Activated T-helper 17 cell treated with anti-CD3 and anti-CD28 coated beads, Interleukin-2, amount 50 U/mL, for 72 hours (primary cell): ENCODE results near the gene RCOR1. TPM values are rescaled to one million over a fixed set of nuclear protein-coding genes. Genes with fewer than 3 reads are reported as not detected.
A peak's percentile ranks its signal among the peaks of the same experiment; 100 is the strongest.

Experiments used
- ATAC-seq: fragments of 150-1000 bp; cut with Tn5 transposase; replicated peaks from 2 replicates; pipeline ENCODE4 v1.10.0; 2021; ENCODE audit warnings: mild to moderate bottlenecking, moderate library complexity
- H3K27ac Mint-ChIP-seq: one replicate; pipeline ENCODE4 v1.8.0; 2022; ENCODE audit warnings: mixed read lengths
- H3K27me3 Mint-ChIP-seq: one replicate; pipeline ENCODE4 v1.8.0; 2022; ENCODE audit warnings: mixed read lengths
- H3K36me3 Mint-ChIP-seq: one replicate; pipeline ENCODE4 v1.8.0; 2022; ENCODE audit warnings: low read depth, mild to moderate bottlenecking, mixed read lengths
- H3K4me1 Mint-ChIP-seq: one replicate; pipeline ENCODE4 v1.8.0; 2022; ENCODE audit warnings: mixed read lengths
- H3K4me3 Mint-ChIP-seq: one replicate; pipeline ENCODE4 v1.8.0; 2022; ENCODE audit warnings: mild to moderate bottlenecking, mixed read lengths
- H3K9me3 Mint-ChIP-seq: one replicate; pipeline ENCODE4 v1.8.0; 2022; ENCODE audit warnings: mixed read lengths
- total RNA-seq, 2 donors: library from RNA; stranded (reverse); gene quantifications; one replicate each; pipeline ENCODE4 v1.2.3, GENCODE V29; 2022

The RCOR1 gene
- total RNA-seq, 2 donors from 2014 or later, result 16.4 to 23.6 TPM

DNA sequence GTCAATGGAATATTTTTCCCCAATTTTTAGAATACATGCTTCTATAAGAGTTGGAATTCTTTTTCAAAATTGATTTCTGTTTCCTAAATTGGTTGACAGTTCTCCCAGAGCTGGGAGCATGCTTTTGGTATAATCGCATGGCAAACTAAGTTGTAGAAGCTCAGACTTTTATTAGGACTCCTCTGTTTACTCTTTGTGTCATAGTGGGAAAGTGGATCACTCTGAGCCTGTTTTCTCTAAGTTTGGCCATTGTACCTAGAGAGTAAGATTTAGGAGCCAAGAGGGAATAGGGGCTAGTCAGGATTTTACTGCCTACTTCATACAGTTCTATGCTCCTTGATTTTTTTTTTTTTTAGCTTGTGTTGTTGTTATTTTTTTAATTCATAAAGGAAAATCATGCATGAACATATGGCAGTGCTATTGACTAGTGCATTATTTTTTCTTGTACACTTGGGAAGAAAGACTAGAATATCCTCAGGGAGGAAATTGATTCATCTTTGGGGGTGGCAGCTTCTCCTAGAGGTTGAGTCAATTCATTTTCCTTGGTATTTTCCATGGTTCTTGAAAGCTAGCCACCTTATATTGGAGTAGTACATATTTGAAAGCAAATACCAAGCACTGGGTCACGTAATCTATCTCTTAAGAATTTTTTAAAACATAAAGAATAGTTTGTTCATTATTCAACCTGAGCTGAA lies 107.1 kb downstream of the RCOR1 start:
- Mint-ChIP-seq H3K27ac (no peak overlapping the region), H3K36me3 (peaks cover 31% of the 10 kb centered on the region)

DNA sequence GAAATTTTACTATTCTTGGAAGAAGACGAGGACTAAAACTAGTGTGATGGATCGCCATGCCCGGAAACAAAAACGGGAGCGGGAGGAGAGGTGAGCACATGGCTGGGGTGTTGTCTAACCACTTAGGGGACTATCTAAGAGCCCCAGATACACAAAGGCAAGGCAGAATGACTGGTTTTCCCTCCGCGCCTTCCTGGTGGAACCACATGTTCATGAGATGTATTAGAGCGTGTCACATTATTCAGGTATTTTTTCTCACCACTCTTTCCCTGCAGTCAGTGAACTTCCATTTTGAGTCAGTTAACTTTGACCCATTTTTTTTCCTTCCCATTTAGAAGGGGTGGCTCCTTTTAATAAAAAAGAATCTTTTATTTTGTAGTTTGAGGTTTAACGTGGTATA lies 116.0 kb downstream of the RCOR1 start:
- no peak overlapping the region for H3K4me3 Mint-ChIP-seq
- H3K36me3 Mint-ChIP-seq, result peaks cover 49% of the 10 kb centered on the region
- H3K4me1 Mint-ChIP-seq, result no peaks in the 10 kb centered on the region
- H3K27ac Mint-ChIP-seq, result no peak overlapping the region
- H3K9me3 Mint-ChIP-seq, result no peaks in the 10 kb centered on the region
- ATAC-seq, result no peak
- H3K27me3 Mint-ChIP-seq, result no peaks in the 10 kb centered on the region

More for the DNA sequence above, 107.1 kb downstream of the RCOR1 start:
- H3K4me3 Mint-ChIP-seq, result no peak overlapping the region
- H3K4me1 Mint-ChIP-seq, result peaks cover 21% of the 10 kb centered on the region
- peaks cover 5% of the 10 kb centered on the region for H3K9me3 Mint-ChIP-seq
- no peak for ATAC-seq
- H3K27me3 Mint-ChIP-seq, result no peaks in the 10 kb centered on the region

GRCh38 chr14:102711207-102711606 lies 118.8 kb downstream of the RCOR1 start:
- Mint-ChIP-seq H3K4me3 (no peak overlapping the region), H3K36me3 (peaks cover 70% of the 10 kb centered on the region), H3K27me3 (no peaks in the 10 kb centered on the region), H3K27ac (no peak overlapping the region), H3K4me1 (no peaks in the 10 kb centered on the region), H3K9me3 (no peaks in the 10 kb centered on the region)
- ATAC-seq, result no peak

- no peak overlapping the region for H3K4me3 Mint-ChIP-seq
- ATAC-seq, result no peak
- no peak overlapping the region for H3K27ac Mint-ChIP-seq
- peaks cover 73% of the 10 kb centered on the region for H3K36me3 Mint-ChIP-seq
- no peaks in the 10 kb centered on the region for H3K27me3 Mint-ChIP-seq
- peaks cover under 1% of the 10 kb centered on the region for H3K4me1 Mint-ChIP-seq
- H3K9me3 Mint-ChIP-seq, result no peaks in the 10 kb centered on the region
Measured at GRCh38 chr14:102711946-102712345, 119.5 kb downstream of the RCOR1 start.

- Mint-ChIP-seq H3K9me3 (no peaks in the 10 kb centered on the region), H3K27ac (peak overlapping the region; percentile 65), H3K4me1 (peaks cover 11% of the 10 kb centered on the region), H3K4me3 (no peak overlapping the region), H3K36me3 (peaks cover 85% of the 10 kb centered on the region), H3K27me3 (no peaks in the 10 kb centered on the region)
- no peak for ATAC-seq
Measured at GRCh38 chr14:102717276-102717675, 124.8 kb downstream of the RCOR1 start.

GRCh38 chr14:102722646-102723045 lies 130.2 kb downstream of the RCOR1 start:
- Mint-ChIP-seq H3K9me3 (no peaks in the 10 kb centered on the region), H3K27ac (no peak overlapping the region), H3K36me3 (peaks cover 100% of the 10 kb centered on the region), H3K4me3 (no peak overlapping the region), H3K27me3 (no peaks in the 10 kb centered on the region), H3K4me1 (peaks cover 3% of the 10 kb centered on the region)
- ATAC-seq, result no peak

GRCh38 chr14:102723650-102724049 lies 131.2 kb downstream of the RCOR1 start:
- no peak overlapping the region for H3K27ac Mint-ChIP-seq
- H3K9me3 Mint-ChIP-seq, result no peaks in the 10 kb centered on the region
- H3K36me3 Mint-ChIP-seq, result peaks cover 100% of the 10 kb centered on the region
- H3K4me3 Mint-ChIP-seq, result no peak overlapping the region
- ATAC-seq, result no peak
- H3K27me3 Mint-ChIP-seq, result no peaks in the 10 kb centered on the region
- H3K4me1 Mint-ChIP-seq, result peaks cover 3% of the 10 kb centered on the region

DNA sequence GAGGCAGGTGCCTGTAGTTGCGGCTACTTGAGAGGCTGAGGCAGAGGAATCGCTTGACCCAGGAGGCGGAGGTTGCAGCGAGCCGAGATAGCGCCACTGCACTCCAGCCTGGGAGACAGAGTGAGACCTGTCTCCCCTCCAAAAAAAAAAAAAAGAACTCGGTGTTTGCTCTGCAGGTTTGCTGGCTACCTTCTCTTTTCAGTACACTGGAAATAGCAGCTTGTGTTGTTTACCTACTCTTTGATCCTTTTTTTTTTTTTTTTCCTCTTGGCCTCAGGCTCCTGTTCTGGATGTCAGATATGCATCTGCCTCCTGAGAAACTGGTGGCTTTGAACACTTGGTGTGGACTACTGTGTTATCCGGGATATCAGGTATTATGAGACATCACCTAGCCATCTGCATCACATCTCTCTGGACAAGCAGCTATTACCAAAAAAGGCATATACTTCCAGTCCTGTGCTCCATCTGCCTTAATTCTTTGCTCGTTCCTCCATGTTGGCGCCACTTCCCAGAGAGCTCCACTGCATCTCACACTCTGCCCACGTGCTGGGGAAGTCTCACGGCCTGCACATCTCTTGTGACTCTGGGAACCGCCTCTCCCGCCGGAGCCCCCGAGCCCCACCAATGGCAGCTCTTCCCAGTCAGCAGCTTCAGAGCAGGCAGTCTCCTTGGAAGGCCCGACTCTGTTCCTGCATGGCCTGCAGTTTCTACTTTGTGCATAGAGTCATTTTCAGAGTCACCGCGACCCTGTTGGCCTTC lies 133.9 kb downstream of the RCOR1 start:
- Mint-ChIP-seq H3K4me1 (no peaks in the 10 kb centered on the region), H3K36me3 (peaks cover 82% of the 10 kb centered on the region), H3K9me3 (no peaks in the 10 kb centered on the region), H3K4me3 (no peak overlapping the region), H3K27ac (peak overlapping the region; percentile 33), H3K27me3 (no peaks in the 10 kb centered on the region)
- no peak for ATAC-seq

DNA sequence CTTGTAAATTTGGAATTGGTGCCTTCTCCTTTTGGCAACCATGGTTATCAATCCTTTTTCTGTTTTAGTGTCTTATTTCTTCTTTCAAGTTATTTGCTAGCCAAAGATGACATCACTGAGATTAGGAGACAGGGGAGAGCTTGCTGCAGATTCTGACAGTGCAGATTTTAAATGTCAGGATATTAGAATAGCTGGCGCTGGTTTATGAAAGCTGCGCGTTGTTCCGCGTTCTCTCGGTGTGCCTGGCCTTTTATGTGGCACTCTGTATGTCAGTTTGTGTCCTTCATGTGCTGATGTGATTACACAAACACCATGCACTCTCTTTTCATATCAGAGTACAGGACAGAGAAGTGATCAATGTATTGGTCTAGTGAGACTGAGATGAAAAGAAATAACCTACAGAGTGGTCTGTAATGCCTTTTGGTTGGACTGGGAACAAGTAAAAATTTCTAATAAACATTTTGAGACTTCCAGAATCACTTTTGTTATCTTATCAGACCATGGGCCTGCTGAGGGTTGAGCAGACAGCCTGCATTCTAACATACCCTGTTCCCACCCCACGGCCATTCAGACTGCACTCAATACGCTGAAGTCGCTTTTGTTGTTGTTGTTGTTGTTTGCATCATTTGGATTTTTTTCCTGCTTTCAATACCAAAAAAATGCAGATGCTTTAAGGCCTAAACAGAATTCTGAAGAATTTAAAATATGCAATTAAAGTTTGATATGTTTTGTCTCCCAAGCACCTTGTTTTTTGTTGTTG lies 135.1 kb downstream of the RCOR1 start:
- no peak overlapping the region for H3K27ac Mint-ChIP-seq
- H3K27me3 Mint-ChIP-seq, result no peaks in the 10 kb centered on the region
- no peak overlapping the region for H3K4me3 Mint-ChIP-seq
- no peaks in the 10 kb centered on the region for H3K4me1 Mint-ChIP-seq
- no peak for ATAC-seq
- peaks cover 71% of the 10 kb centered on the region for H3K36me3 Mint-ChIP-seq
- no peaks in the 10 kb centered on the region for H3K9me3 Mint-ChIP-seq

- H3K36me3 Mint-ChIP-seq, result peaks cover 61% of the 10 kb centered on the region
- no peak for ATAC-seq
- H3K4me1 Mint-ChIP-seq, result no peaks in the 10 kb centered on the region
- no peak overlapping the region for H3K4me3 Mint-ChIP-seq
- H3K27me3 Mint-ChIP-seq, result no peaks in the 10 kb centered on the region
- H3K27ac Mint-ChIP-seq, result no peak overlapping the region
- no peaks in the 10 kb centered on the region for H3K9me3 Mint-ChIP-seq
Measured at GRCh38 chr14:102728501-102728900, 136.1 kb downstream of the RCOR1 start.

DNA sequence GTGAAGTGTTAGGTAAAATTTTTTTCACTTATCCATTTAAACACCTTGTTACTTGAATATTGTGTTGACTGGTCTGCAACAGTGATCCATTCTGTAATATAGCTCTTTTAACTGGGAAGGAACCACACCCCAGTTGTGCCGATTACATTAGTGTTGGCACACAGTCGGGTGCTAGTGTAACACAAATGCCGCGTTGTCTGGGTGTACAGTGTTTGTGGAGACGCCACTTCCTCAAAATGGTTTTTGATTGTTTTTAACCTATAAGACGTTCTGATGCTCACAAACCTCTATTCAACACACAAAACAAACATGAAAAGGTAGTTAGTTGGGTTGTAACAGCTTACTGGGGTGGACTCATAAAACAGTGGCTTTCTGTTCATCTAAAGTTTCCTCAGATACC lies 136.8 kb downstream of the RCOR1 start:
- no peaks in the 10 kb centered on the region for H3K9me3 Mint-ChIP-seq

GRCh38 chr14:102729825-102730224 lies 137.4 kb downstream of the RCOR1 start:
- no peak for ATAC-seq
- no peaks in the 10 kb centered on the region for H3K9me3 Mint-ChIP-seq

More for the DNA sequence above, 136.8 kb downstream of the RCOR1 start:
- no peak overlapping the region for H3K27ac Mint-ChIP-seq
- no peak for ATAC-seq
- H3K4me3 Mint-ChIP-seq, result no peak overlapping the region
- H3K36me3 Mint-ChIP-seq, result peaks cover 53% of the 10 kb centered on the region
- H3K4me1 Mint-ChIP-seq, result no peaks in the 10 kb centered on the region
- H3K27me3 Mint-ChIP-seq, result no peaks in the 10 kb centered on the region

GRCh38 chr14:102731101-102731870 lies 138.8 kb downstream of the RCOR1 start:
- Mint-ChIP-seq H3K27me3 (no peaks in the 10 kb centered on the region), H3K9me3 (no peaks in the 10 kb centered on the region), H3K36me3 (peaks cover 33% of the 10 kb centered on the region), H3K27ac (peak overlapping the region; percentile 19), H3K4me1 (no peaks in the 10 kb centered on the region), H3K4me3 (no peak overlapping the region)
- ATAC-seq, result no peak

More at GRCh38 chr14:102729825-102730224, 137.4 kb downstream of the RCOR1 start:
- Mint-ChIP-seq H3K4me3 (no peak overlapping the region), H3K27ac (no peak overlapping the region), H3K36me3 (peaks cover 48% of the 10 kb centered on the region), H3K4me1 (no peaks in the 10 kb centered on the region), H3K27me3 (no peaks in the 10 kb centered on the region)
